Measurements from ENCODE around the gene ANTXR2.

The ANTXR2 gene

GRCh38 chr4:79863333-79863732, 209.7 kb downstream of the ANTXR2 start:
- H3K4me2 ChIP-seq = no peak overlapping the region
- H2AFZ ChIP-seq (ENCODE audit: low read depth) = no peak overlapping the region
- H3K79me2 ChIP-seq (ENCODE audit: insufficient read depth, low read depth) = no peaks in the 10 kb centered on the region
- no peak overlapping the region for H3K27ac ChIP-seq
- no peak overlapping the region for H3K4me3 ChIP-seq (IDR thresholded peaks at IDR 0.05; ENCODE audit: insufficient read depth, low read depth, low read length)
- H4K20me1 ChIP-seq (ENCODE audit: insufficient read depth) = no peaks in the 10 kb centered on the region
- H3K9ac ChIP-seq = no peak overlapping the region
- H3K4me1 ChIP-seq (ENCODE audit: low read depth, poor library complexity, severe bottlenecking) = no peaks in the 10 kb centered on the region
- H3K36me3 ChIP-seq (ENCODE audit: insufficient read depth) = no peaks in the 10 kb centered on the region
- H3K27me3 ChIP-seq (ENCODE audit: insufficient read depth, low read depth) = no peaks in the 10 kb centered on the region
- no peak for TF ChIP-seq CTCF (conservative IDR thresholded peaks at IDR 0.05; ENCODE audit: low read depth, low read length)

- H3K4me2 ChIP-seq = no peak overlapping the region
- H2AFZ ChIP-seq (ENCODE audit: low read depth) = no peak overlapping the region
- H3K4me3 ChIP-seq (IDR thresholded peaks at IDR 0.05; ENCODE audit: insufficient read depth, low read depth, low read length) = no peak overlapping the region
- no peak overlapping the region for H3K9ac ChIP-seq
- TF ChIP-seq CTCF (conservative IDR thresholded peaks at IDR 0.05; ENCODE audit: low read depth, low read length) = no peak
- H3K79me2 ChIP-seq (ENCODE audit: insufficient read depth, low read depth) = no peaks in the 10 kb centered on the region
- H4K20me1 ChIP-seq (ENCODE audit: insufficient read depth) = no peaks in the 10 kb centered on the region
- H3K36me3 ChIP-seq (ENCODE audit: insufficient read depth) = no peaks in the 10 kb centered on the region
- no peak overlapping the region for H3K27ac ChIP-seq
- H3K4me1 ChIP-seq (ENCODE audit: low read depth, poor library complexity, severe bottlenecking) = no peaks in the 10 kb centered on the region
- H3K27me3 ChIP-seq (ENCODE audit: insufficient read depth, low read depth) = no peaks in the 10 kb centered on the region
Observed at GRCh38 chr4:79862821-79863220, 210.2 kb downstream of the ANTXR2 start.

- Histone ChIP-seq H3K4me1 (ENCODE audit: low read depth, poor library complexity, severe bottlenecking) (no peaks in the 10 kb centered on the region), H3K27ac (no peak overlapping the region), H3K9ac (no peak overlapping the region), H3K36me3 (ENCODE audit: insufficient read depth) (no peaks in the 10 kb centered on the region), H3K79me2 (ENCODE audit: insufficient read depth, low read depth) (no peaks in the 10 kb centered on the region), H2AFZ (ENCODE audit: low read depth) (no peak overlapping the region), H3K4me3 (IDR thresholded peaks at IDR 0.05; ENCODE audit: insufficient read depth, low read depth, low read length) (no peak overlapping the region), H4K20me1 (ENCODE audit: insufficient read depth) (no peaks in the 10 kb centered on the region), H3K4me2 (no peak overlapping the region), H3K27me3 (ENCODE audit: insufficient read depth, low read depth) (no peaks in the 10 kb centered on the region)
- no peak for TF ChIP-seq CTCF (conservative IDR thresholded peaks at IDR 0.05; ENCODE audit: low read depth, low read length)
Observed at GRCh38 chr4:79857811-79858210, 215.2 kb downstream of the ANTXR2 start.

- no peaks in the 10 kb centered on the region for H3K79me2 ChIP-seq (ENCODE audit: insufficient read depth, low read depth)
- TF ChIP-seq CTCF (conservative IDR thresholded peaks at IDR 0.05; ENCODE audit: low read depth, low read length) = no peak
- H3K27me3 ChIP-seq (ENCODE audit: insufficient read depth, low read depth) = no peaks in the 10 kb centered on the region
- H3K9ac ChIP-seq = no peak overlapping the region
- no peak overlapping the region for H3K4me2 ChIP-seq
- no peak overlapping the region for H3K4me3 ChIP-seq (IDR thresholded peaks at IDR 0.05; ENCODE audit: insufficient read depth, low read depth, low read length)
- no peaks in the 10 kb centered on the region for H3K4me1 ChIP-seq (ENCODE audit: low read depth, poor library complexity, severe bottlenecking)
- no peaks in the 10 kb centered on the region for H3K36me3 ChIP-seq (ENCODE audit: insufficient read depth)
- no peak overlapping the region for H3K27ac ChIP-seq
- no peak overlapping the region for H2AFZ ChIP-seq (ENCODE audit: low read depth)
- no peaks in the 10 kb centered on the region for H4K20me1 ChIP-seq (ENCODE audit: insufficient read depth)
Observed at GRCh38 chr4:79856196-79856595, 216.8 kb downstream of the ANTXR2 start.

Measured in KMS-11 (cell line).